GM12873 (cell line): ENCODE data around the gene SUGCT.

ENCODE experiments used
- CTCF ChIP-seq: IDR thresholded peaks from 2 replicates; pipeline ENCODE4 v1.5.1; 2012; ENCODE audit warnings: low read depth, mild to moderate bottlenecking, moderate library complexity, low read length, control low read depth; ENCODE audit not compliant: insufficient read depth; ENCODE audit errors: missing control alignments

SUGCT gene

GRCh38 chr7:40811666-40812065, 676.9 kb downstream of the SUGCT start:
- no peak for TF ChIP-seq CTCF

- TF ChIP-seq CTCF, result no peak
These were observed 680.2 kb downstream of the SUGCT start for GRCh38 chr7:40815022-40815421.

GRCh38 chr7:40815512-40815911, 680.7 kb downstream of the SUGCT start:
- no peak for TF ChIP-seq CTCF

- TF ChIP-seq CTCF, result no peak
These were observed 688.1 kb downstream of the SUGCT start for GRCh38 chr7:40822861-40823260.

GRCh38 chr7:40824461-40824860, 689.7 kb downstream of the SUGCT start:
- TF ChIP-seq CTCF, result no peak

- no peak for TF ChIP-seq CTCF
These were observed 691.8 kb downstream of the SUGCT start for GRCh38 chr7:40826411-40827221.

GRCh38 chr7:40827222-40828085, 692.6 kb downstream of the SUGCT start:
- TF ChIP-seq CTCF, result no peak
